ENCODE measurements around the gene HBB.

HBB gene

DNA sequence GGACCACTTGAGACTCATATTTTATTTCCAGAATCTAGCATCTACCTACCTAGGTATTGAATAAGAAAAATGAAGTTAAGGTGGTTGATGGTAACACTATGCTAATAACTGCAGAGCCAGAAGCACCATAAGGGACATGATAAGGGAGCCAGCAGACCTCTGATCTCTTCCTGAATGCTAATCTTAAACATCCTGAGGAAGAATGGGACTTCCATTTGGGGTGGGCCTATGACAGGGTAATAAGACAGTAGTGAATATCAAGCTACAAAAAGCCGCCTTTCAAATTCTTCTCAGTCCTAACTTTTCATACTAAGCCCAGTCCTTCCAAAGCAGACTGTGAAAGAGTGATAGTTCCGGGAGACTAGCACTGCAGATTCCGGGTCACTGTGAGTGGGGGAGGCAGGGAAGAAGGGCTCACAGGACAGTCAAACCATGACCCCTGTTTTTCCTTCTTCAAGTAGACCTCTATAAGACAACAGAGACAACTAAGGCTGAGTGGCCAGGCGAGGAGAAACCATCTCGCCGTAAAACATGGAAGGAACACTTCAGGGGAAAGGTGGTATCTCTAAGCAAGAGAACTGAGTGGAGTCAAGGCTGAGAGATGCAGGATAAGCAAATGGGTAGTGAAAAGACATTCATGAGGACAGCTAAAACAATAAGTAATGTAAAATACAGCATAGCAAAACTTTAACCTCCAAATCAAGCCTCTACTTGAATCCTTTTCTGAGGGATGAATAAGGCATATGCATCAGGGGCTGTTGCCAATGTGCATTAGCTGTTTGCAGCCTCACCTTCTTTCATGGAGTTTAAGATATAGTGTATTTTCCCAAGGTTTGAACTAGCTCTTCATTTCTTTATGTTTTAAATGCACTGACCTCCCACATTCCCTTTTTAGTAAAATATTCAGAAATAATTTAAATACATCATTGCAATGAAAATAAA is 2.1 kb downstream of the HBB start:
- DNase-seq: no peak

DNA sequence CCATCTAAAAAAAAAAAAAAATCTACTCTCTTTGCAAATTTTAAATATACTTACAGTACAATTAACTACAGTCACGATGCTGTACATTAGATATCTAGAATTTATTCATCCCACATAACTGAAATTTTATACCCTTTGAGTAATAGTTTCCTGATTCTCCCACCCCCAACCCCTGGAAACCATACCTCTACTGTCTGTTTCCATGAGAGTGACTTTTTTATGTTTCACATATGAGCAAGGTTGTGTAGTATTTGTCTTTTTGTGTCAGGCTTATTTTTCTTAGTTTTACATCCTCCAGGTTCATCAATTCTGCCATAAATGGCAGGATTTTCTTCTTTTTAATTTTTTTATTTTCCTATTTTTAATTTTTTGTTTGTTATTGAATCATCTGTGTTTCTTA is 3.2 kb downstream of the HBB start:
- no peak for DNase-seq

DNA sequence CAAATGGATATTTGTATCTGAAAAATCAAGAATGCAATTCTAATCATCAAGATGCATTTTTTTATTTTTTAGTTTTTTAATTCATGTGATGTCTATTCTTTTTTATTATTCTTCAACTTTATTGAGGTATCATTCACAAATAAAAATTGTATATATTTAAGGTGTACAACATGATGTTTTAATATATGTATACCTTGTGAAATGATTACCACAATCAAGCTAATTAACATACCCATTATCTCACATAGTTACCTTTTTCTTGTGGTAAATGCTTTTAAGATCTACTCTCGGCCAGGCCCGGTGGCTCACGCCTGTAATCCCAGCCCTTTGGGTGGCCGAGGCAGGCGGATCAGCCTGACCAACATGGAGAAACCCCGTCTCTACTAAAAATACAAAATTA is 3.7 kb downstream of the HBB start:
- no peak for DNase-seq

DNA sequence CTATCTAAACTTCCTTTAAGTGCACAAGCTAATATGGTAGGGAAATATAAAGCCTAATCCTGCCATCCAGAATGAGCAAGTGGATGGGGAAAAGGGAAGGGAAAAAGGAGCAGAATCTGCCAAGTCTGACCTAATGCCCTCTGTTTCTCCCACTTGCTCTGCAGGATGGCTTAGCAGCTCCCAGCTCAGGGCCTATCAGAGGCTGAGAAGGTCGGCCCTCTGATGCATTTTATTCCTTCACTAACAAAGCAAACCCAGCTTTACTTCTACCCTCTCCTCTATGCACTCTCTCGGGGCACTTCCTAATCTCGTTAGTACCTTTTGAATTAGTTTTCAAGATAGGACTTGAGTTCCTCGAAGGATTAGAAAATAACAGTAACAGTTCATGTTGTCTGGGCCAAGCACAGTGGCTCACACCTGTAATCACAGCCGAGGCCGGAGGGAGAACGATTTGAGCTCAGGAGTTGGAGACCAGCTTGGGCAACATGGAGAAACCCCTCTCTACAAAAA is 16.4 kb downstream of the HBB start:
- no peak for DNase-seq

DNA sequence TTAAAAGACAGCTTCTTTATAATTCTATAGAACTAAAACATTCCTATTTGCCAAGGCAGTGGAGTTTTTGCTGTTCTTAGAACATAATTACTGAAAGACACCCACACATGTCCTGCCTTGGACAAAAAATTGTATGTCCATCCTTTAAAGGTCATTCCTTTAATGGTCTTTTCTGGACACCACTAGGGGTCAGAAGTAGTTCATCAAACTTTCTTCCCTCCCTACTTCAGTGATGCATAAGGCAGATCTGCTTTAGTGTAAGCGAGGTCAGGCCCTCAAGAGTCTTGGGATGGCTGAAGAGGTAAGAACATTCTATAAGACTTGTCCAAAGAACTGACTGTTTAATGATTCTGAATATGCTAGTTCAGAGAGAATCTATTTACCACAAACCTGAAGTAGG is 22.1 kb downstream of the HBB start:
- peak in 1 of 2 experiments; percentile 50 for DNase-seq

DNA sequence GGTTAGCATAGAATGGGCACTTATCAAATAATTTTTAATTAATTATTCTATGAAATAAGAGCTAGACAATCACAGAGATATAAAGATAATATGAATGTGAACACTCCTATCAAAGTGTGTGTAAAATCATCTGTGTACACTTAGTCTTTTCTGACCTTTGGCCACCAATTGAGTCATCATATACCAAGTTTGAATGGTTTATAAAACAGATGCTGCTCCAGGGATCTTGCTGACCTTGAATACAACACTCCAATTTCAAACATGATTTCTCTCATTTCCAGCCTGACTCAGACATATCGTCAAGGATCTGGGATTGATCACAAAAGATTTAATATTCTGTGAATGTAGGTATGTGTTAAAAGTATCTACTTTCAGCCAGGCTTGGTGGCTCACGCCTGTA is 23.5 kb downstream of the HBB start:
- no peak for DNase-seq

DNA sequence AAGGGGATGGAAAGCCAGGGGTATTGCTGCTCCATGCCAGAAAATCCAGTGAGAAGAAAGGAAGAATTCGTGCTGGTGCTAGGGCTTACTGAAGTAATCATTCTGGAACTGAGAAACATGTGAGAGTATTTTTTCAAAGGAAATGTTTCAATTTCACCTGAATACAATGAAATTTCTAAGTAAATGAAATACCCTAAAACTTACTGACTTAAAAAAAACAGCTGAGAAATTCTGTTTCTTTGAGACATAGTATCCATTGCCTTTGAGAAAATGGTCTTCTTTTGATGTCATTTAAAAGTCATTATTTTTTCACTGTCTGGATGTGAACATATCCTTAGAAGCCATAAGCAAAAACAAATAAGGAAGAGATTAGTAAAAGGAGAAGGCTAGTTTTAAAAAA is 26.3 kb downstream of the HBB start, which contains the start of gene OR51V1:
TSS of gene OR51V1 (minus strand) at position 101 of the 400 bp plus-strand sequence. CDS start at position 101, 0 bp downstream.
- no peak for DNase-seq

DNA sequence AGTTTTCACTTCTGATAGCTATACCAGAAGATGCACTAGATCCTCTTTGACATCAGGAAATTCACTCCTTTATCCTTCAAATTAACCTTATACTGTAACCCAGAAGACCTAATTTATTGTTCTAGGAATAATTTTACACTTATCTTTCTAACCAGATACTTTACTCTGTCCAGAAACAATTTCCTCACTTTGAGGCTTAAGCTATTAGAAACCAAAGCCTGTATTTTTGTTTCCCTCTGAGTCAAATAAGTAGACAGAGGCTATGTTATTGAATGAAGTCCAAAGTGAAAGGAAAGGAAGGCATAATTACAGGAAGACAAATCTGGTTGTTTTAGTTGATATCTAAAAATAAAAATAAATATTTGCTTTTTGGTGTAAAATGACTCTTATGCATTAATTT is 28.6 kb downstream of the HBB start:
- no peak for DNase-seq

DNA sequence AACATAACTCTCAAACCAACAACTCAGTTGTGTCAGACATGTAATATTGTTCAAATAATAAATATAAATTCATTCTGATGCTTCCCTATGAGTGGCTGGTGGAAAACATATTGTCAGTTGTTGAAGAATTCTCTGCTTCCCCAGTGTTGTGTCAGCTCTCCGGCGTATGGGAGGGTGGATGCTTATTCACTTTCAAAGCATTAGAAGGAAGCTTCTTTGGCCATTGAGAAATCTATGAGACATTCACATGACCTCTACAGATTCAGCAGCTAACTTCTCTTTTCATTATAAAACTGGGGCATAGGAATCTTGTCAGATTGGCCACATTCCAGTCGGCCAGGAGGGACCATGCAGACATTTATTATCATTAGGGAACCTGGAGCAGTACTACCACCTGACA is 29.3 kb downstream of the HBB start:
- DNase-seq: no peak

DNA sequence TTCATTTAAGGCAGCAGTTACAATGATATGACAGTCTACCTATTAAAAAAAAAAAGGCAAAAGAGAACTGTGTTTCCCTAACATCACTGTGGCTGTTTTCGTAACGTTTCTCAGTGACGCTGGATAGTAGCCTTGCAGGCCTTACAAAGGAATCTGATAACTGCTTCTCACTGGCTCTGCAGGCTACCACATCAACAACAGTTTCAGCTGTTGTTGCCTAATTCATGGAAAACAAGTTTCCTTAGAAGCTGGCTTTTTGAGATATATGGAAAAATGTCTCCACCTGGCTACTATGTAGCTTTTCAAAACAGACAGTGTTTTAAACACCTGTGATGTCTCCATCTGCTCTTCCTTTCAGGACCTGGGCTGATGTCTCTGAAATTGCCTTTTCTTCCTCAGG is 30.1 kb downstream of the HBB start:
- no peak for DNase-seq

DNA sequence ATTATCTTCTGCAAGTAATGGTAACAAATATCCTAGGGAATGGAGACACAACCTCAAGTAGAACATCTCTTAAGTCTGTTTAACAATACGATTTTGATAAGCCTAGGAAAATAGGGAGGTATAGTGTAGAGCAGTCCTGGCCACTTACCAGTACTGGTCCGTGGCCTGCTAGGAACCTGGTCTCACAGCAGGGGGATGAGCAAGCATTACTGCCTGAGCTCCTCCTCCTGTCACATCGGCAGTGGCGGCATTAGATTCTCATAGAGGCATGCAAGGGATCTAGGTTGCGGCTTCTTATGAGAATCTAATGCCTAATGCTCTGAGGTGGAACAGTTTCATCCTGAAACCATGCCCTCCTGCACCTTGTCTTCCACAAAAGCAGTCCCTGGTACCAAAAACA is 30.8 kb downstream of the HBB start:
- DNase-seq: peak in 1 of 2 experiments; percentile 18

DNA sequence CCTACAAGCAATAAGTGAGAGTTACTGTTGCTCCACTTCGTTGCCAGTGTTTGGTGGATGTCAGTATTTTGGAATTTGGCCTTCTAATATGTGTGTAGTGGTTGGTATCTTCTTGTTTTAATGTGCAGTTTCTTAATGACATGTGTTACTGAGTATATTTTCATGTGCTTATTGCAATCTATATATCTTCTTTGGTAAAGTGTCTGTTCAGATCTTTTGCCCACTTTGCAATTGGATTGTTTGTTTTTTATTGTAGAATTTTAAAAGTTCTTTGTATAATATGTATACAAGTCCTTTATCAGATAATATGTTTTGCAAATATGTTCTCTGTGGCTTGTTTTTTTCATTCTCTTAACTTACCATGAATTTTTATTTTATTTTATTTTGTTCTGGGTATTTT is 34.1 kb downstream of the HBB start:
- DNase-seq: no peak

DNA sequence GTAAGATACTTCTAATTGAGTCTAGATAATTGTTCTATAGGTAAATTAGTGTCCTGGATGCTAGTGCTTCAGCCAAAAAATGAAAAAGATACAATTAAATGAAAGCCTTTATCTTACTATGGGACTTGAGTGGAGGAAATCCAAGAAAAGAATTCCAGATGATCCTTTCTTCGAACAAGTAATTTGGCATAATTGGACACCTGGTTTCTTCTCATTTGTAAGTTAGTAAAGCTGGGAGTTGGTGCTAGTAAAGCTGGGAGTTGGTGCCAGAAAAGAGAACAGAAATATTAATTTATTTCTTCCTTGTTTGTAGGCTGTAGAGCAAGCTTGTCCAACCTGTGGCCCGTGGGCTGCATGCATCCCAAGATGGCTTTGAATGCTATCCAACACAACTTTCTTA is 38.7 kb downstream of the HBB start:
- peak in 1 of 2 experiments; percentile 23 for DNase-seq

DNA sequence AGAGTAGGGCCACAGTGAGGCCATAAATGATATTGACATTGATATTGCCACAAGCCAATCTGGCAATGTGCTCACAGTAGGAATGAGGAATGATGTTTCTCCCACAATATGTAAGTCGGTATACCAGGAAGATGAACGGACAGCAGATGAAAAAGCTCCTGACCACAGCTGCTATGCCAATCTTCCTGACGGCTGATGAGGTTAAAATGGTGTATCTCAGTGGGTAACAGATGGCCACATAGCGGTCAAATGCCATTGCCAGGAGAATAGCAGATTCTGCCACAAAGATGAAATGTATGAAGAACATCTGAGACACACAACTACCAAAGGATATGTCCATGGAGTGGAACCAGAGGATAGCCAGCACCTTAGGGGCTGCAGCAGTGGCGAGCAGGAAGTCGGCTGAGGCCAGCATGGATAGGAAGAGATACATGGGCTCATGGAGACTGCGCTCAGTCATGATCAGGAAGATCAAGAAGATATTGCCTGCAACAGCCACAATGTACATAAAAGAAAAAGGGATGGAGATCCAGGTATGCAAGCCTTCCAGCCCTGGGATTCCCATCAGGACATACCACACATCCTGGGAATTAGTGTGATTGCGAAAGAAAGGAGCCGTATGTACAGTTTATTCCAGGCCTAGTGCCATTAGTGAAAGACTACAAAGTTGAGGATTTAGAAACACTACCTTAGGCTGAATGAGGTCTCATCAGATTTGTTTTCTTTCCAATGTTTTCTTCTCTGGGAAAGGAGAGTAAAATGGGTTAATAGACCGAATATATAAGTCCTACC is 48.6 kb downstream of the HBB start:
- DNase-seq: no peak

Measured in NCI-H524 (cell line).